ENCODE data around the gene IGFBP3.

IGFBP3 gene

DNA sequence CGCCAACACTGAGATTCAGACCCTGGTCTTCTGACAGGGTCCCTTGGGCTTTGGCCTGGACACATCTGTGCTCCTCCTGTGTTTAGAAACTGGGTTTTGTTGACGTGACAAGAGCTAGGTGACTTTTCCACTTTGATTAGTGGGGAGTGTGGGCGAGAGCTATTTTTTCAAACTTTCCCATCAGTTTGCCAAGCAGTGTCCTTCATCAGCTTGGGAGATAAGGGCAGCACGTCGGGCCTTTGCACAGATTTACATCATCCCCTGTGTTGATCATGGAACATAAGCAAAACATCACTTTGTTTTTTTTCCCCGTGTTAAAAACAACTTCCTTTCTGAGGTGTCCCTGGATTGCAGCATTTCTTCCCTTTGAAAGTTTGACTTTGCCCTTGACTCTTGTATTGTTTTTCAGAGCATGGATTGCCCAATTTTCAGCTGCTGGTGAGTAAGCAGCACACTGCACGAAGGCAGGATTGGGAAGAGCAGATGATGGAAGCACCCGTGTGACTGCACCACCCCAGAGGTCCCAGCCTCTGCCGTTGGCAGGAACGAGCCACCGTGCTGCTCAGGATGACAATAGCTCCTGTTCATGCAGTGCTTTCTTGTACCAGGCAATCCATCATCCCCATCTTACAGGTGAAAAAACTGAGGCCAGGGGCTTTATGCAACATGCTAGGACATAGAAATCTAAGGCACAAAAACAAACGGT is 39.2 kb downstream of the IGFBP3 start:
- Histone ChIP-seq H3K36me3 (ENCODE audit: control insufficient read depth in 5 of 5, insufficient read depth in 5 of 5, low read length in 5 of 5) (no peaks in the 10 kb centered on the region), H3K27ac (ENCODE audit: low read depth, low read length) (no peak overlapping the region), H3K4me1 (ENCODE audit: control insufficient read depth in 5 of 5, insufficient read depth in 5 of 5, low read length in 5 of 5) (no peaks in the 10 kb centered on the region), H3K9ac (ENCODE audit: low read length in 5 of 5) (no peak overlapping the region), H3K9me3 (ENCODE audit: control insufficient read depth in 5 of 5, low read length in 5 of 5) (peaks cover 0 to 12% (median 6%) of the 10 kb centered on the region in 5 donors), H3K27me3 (ENCODE audit: control insufficient read depth in 5 of 5, insufficient read depth in 4 of 5, low read length in 5 of 5) (peaks cover 4 to 28% (median 13%) of the 10 kb centered on the region in 5 donors), H3K4me3 (ENCODE audit: low read depth in 1 of 5, low read length in 5 of 5) (no peak overlapping the region)

DNA sequence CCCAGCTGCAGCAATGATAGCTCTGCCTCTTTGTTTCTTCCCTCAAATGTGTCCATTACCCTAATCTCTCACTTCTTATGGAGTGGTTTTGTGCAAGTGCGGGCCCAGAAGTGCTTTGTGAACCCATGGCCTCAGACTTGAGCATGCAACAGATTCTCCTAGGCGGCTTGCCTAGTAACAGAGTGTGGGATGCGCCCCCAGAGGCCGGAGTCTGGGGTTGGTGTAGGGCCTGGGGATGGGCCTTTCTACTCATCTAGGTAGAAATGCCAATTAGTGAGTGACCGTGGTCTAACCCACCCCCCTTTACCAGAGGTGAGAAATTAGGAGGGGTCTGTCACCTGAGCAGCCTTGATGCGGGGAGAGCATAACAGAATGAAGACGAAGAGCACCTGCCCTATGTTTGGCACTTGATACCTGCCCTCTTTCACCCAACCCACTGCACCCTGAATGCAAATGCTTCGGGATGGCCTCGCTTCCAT is 39.8 kb downstream of the IGFBP3 start:
- Histone ChIP-seq H3K27ac (ENCODE audit: low read depth, low read length) (no peak overlapping the region), H3K4me3 (ENCODE audit: low read depth in 1 of 5, low read length in 5 of 5) (no peak overlapping the region), H3K36me3 (ENCODE audit: control insufficient read depth in 5 of 5, insufficient read depth in 5 of 5, low read length in 5 of 5) (no peaks in the 10 kb centered on the region), H3K9me3 (ENCODE audit: control insufficient read depth in 5 of 5, low read length in 5 of 5) (peaks cover 0 to 12% (median 6%) of the 10 kb centered on the region in 5 donors), H3K27me3 (ENCODE audit: control insufficient read depth in 5 of 5, insufficient read depth in 4 of 5, low read length in 5 of 5) (peaks cover 3 to 25% (median 11%) of the 10 kb centered on the region in 5 donors), H3K4me1 (ENCODE audit: control insufficient read depth in 5 of 5, insufficient read depth in 5 of 5, low read length in 5 of 5) (no peaks in the 10 kb centered on the region), H3K9ac (ENCODE audit: low read length in 5 of 5) (no peak overlapping the region)

GRCh38 chr7:45880433-45880860 is 40.6 kb downstream of the IGFBP3 start:
- Histone ChIP-seq H3K4me3 (ENCODE audit: low read depth in 1 of 5, low read length in 5 of 5) (no peak overlapping the region), H3K27me3 (ENCODE audit: control insufficient read depth in 5 of 5, insufficient read depth in 4 of 5, low read length in 5 of 5) (peaks cover 3 to 25% (median 11%) of the 10 kb centered on the region in 5 donors), H3K9me3 (ENCODE audit: control insufficient read depth in 5 of 5, low read length in 5 of 5) (peaks cover 0 to 12% (median 6%) of the 10 kb centered on the region in 5 donors), H3K9ac (ENCODE audit: low read length in 5 of 5) (no peak overlapping the region), H3K27ac (ENCODE audit: low read depth, low read length) (no peak overlapping the region), H3K4me1 (ENCODE audit: control insufficient read depth in 5 of 5, insufficient read depth in 5 of 5, low read length in 5 of 5) (no peaks in the 10 kb centered on the region), H3K36me3 (ENCODE audit: control insufficient read depth in 5 of 5, insufficient read depth in 5 of 5, low read length in 5 of 5) (no peaks in the 10 kb centered on the region)

DNA sequence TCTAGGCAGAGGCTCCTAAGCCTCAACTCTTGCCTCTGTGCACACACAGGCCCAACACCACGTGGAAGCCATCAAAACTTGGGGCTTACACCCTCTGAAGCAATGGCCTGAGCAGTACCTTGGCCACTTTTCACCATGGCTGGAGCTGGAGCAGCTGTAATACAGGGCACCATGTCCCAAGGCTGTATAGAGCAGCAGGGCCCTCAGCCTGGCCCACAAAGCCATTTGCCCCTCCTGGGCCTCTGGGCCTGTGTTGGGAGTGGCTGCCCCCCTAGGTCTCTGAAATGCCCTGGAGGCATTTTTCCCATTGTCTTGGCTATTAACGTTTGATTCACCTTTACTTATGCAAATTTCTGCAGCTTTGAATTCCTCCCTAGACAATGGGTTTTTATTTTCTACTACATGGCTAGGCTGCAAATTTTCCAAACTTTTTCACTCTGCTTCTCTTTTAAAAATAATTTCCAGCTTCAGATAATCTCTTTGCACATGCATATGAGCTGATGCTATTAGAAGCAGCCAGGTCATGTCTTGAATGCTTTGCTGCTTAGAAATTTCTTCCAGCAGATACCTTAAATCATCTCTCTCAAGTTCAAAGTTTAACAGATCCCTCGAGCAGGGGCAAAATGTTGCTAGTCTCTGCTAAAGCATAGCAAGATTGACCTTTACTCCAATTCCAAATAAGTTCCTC is 42.5 kb downstream of the IGFBP3 start:
- Histone ChIP-seq H3K4me3 (ENCODE audit: low read depth in 1 of 5, low read length in 5 of 5) (no peak overlapping the region), H3K36me3 (ENCODE audit: control insufficient read depth in 5 of 5, insufficient read depth in 5 of 5, low read length in 5 of 5) (no peaks in the 10 kb centered on the region)

GRCh38 chr7:45876519-45876918 is 44.6 kb downstream of the IGFBP3 start:
- H3K4me1 ChIP-seq (ENCODE audit: control insufficient read depth in 5 of 5, insufficient read depth in 5 of 5, low read length in 5 of 5): no peaks in the 10 kb centered on the region
- H3K27me3 ChIP-seq (ENCODE audit: control insufficient read depth in 5 of 5, insufficient read depth in 4 of 5, low read length in 5 of 5): peaks cover 0 to 4% (median 0%) of the 10 kb centered on the region in 5 donors
- no peak overlapping the region for H3K4me3 ChIP-seq (ENCODE audit: low read depth in 1 of 5, low read length in 5 of 5)
- no peaks in the 10 kb centered on the region for H3K36me3 ChIP-seq (ENCODE audit: control insufficient read depth in 5 of 5, insufficient read depth in 5 of 5, low read length in 5 of 5)
- no peak overlapping the region for H3K27ac ChIP-seq (ENCODE audit: low read depth, low read length)
- H3K9me3 ChIP-seq (ENCODE audit: control insufficient read depth in 5 of 5, low read length in 5 of 5): peaks cover 0 to 12% (median 6%) of the 10 kb centered on the region in 5 donors
- no peak overlapping the region for H3K9ac ChIP-seq (ENCODE audit: low read length in 5 of 5)

More for the DNA sequence above, 42.5 kb downstream of the IGFBP3 start:
- H3K4me1 ChIP-seq (ENCODE audit: control insufficient read depth in 5 of 5, insufficient read depth in 5 of 5, low read length in 5 of 5): no peaks in the 10 kb centered on the region
- H3K9me3 ChIP-seq (ENCODE audit: control insufficient read depth in 5 of 5, low read length in 5 of 5): peaks cover 0 to 12% (median 6%) of the 10 kb centered on the region in 5 donors
- H3K27me3 ChIP-seq (ENCODE audit: control insufficient read depth in 5 of 5, insufficient read depth in 4 of 5, low read length in 5 of 5): peaks cover 0 to 13% (median 0%) of the 10 kb centered on the region in 5 donors
- no peak overlapping the region for H3K27ac ChIP-seq (ENCODE audit: low read depth, low read length)
- no peak overlapping the region for H3K9ac ChIP-seq (ENCODE audit: low read length in 5 of 5)

DNA sequence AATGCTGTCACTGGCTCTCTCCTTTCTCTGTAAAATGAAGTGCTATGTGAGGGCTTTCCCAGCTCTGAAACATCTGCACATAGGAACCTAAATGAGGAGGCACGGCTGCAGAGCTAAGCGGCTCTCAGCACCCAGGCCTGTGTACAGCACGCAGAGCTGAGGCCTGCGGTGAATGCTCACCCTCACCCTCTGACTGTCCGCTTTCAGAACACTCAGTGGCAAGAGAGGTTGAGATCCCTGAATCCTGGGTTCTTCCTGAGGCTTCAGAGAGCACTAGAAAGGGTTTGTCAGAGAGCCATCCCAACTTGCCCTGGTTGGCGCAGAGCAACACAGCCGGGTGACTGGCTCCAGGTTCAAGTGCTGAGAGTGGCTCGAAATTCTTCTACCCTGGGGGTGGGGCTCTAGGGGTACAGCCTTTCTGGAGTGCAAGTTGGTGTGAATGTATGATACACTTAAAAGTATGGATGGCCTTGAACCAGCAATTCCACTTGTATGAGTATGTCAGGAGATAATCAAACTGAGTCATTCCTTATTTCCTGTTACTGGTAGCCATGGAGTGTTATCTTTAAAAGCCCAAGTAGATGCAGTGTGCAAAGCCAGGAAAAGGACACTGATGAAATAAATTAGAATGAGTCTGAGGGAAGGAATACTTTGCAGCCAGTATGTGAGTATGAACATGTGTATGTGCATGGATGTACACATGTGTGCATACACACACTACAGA is 46.5 kb downstream of the IGFBP3 start:
- H3K27me3 ChIP-seq (ENCODE audit: control insufficient read depth in 5 of 5, insufficient read depth in 4 of 5, low read length in 5 of 5): peaks cover 0 to 4% (median 0%) of the 10 kb centered on the region in 5 donors
- no peaks in the 10 kb centered on the region for H3K4me1 ChIP-seq (ENCODE audit: control insufficient read depth in 5 of 5, insufficient read depth in 5 of 5, low read length in 5 of 5)
- H3K9ac ChIP-seq (ENCODE audit: low read length in 5 of 5): no peak overlapping the region
- no peaks in the 10 kb centered on the region for H3K36me3 ChIP-seq (ENCODE audit: control insufficient read depth in 5 of 5, insufficient read depth in 5 of 5, low read length in 5 of 5)
- no peak overlapping the region for H3K27ac ChIP-seq (ENCODE audit: low read depth, low read length)
- peaks cover 0 to 12% (median 6%) of the 10 kb centered on the region in 5 donors for H3K9me3 ChIP-seq (ENCODE audit: control insufficient read depth in 5 of 5, low read length in 5 of 5)
- no peak overlapping the region for H3K4me3 ChIP-seq (ENCODE audit: low read depth in 1 of 5, low read length in 5 of 5)

- Histone ChIP-seq H3K27me3 (ENCODE audit: control insufficient read depth in 5 of 5, insufficient read depth in 4 of 5, low read length in 5 of 5) (peaks cover 0 to 4% (median 0%) of the 10 kb centered on the region in 5 donors), H3K9me3 (ENCODE audit: control insufficient read depth in 5 of 5, low read length in 5 of 5) (peaks cover 0 to 8% (median 5%) of the 10 kb centered on the region in 5 donors), H3K4me3 (ENCODE audit: low read depth in 1 of 5, low read length in 5 of 5) (no peak overlapping the region), H3K27ac (ENCODE audit: low read depth, low read length) (no peak overlapping the region), H3K4me1 (ENCODE audit: control insufficient read depth in 5 of 5, insufficient read depth in 5 of 5, low read length in 5 of 5) (no peaks in the 10 kb centered on the region), H3K36me3 (ENCODE audit: control insufficient read depth in 5 of 5, insufficient read depth in 5 of 5, low read length in 5 of 5) (no peaks in the 10 kb centered on the region), H3K9ac (ENCODE audit: low read length in 5 of 5) (no peak overlapping the region)
These were observed 47.7 kb downstream of the IGFBP3 start for GRCh38 chr7:45873355-45873754.

GRCh38 chr7:45873035-45873354 is 48.1 kb downstream of the IGFBP3 start, which contains the start of gene CCDC201:
Gene CCDC201, minus strand, starts transcription at chr7:45873082. Its CDS starts 75 bp downstream, at chr7:45873007.
- Histone ChIP-seq H3K27me3 (ENCODE audit: control insufficient read depth in 5 of 5, insufficient read depth in 4 of 5, low read length in 5 of 5) (peaks cover 0 to 4% (median 0%) of the 10 kb centered on the region in 5 donors), H3K27ac (ENCODE audit: low read depth, low read length) (no peak within 1 kb of the TSS), H3K36me3 (ENCODE audit: control insufficient read depth in 5 of 5, insufficient read depth in 5 of 5, low read length in 5 of 5) (no peaks in the 10 kb centered on the region), H3K4me1 (ENCODE audit: control insufficient read depth in 5 of 5, insufficient read depth in 5 of 5, low read length in 5 of 5) (no peaks in the 10 kb centered on the region), H3K9me3 (ENCODE audit: control insufficient read depth in 5 of 5, low read length in 5 of 5) (peaks cover 0 to 8% (median 3%) of the 10 kb centered on the region in 5 donors), H3K4me3 (ENCODE audit: low read depth in 1 of 5, low read length in 5 of 5) (no peak within 1 kb of the TSS), H3K9ac (ENCODE audit: low read length in 5 of 5) (no peak within 1 kb of the TSS)

GRCh38 chr7:45872116-45873034 is 48.7 kb downstream of the IGFBP3 start:
- H3K4me1 ChIP-seq (ENCODE audit: control insufficient read depth in 5 of 5, insufficient read depth in 5 of 5, low read length in 5 of 5): no peaks in the 10 kb centered on the region
- no peak overlapping the region for H3K27ac ChIP-seq (ENCODE audit: low read depth, low read length)
- H3K9ac ChIP-seq (ENCODE audit: low read length in 5 of 5): no peak overlapping the region
- H3K36me3 ChIP-seq (ENCODE audit: control insufficient read depth in 5 of 5, insufficient read depth in 5 of 5, low read length in 5 of 5): no peaks in the 10 kb centered on the region
- no peak overlapping the region for H3K4me3 ChIP-seq (ENCODE audit: low read depth in 1 of 5, low read length in 5 of 5)
- peaks cover 0 to 7% (median 5%) of the 10 kb centered on the region in 5 donors for H3K9me3 ChIP-seq (ENCODE audit: control insufficient read depth in 5 of 5, low read length in 5 of 5)
- peaks cover 0 to 4% (median 0%) of the 10 kb centered on the region in 5 donors for H3K27me3 ChIP-seq (ENCODE audit: control insufficient read depth in 5 of 5, insufficient read depth in 4 of 5, low read length in 5 of 5)
